Mesendoderm (in vitro differentiated cells): ENCODE results near the gene COX20.

Experiments used
- DNase-seq: peaks from one replicate; pipeline ENCODE4 v3.0.0; 2013
- H2AK5ac ChIP-seq: 2 replicates; pipeline ENCODE4 v1.6.1; 2013; ENCODE audit warnings: low read length, inconsistent platforms
- H2BK120ac ChIP-seq: 2 replicates; pipeline ENCODE4 v1.6.1; 2013; ENCODE audit warnings: low read depth, mild to moderate bottlenecking, low read length, moderate library complexity, mixed read lengths
- H2BK15ac ChIP-seq: replicated peaks from 2 replicates; pipeline ENCODE4 v1.6.1; 2013; ENCODE audit warnings: low read depth, mild to moderate bottlenecking, moderate library complexity
- H2BK5ac ChIP-seq: 2 replicates; pipeline ENCODE4 v1.6.1; 2013; ENCODE audit warnings: low read length, inconsistent platforms
- H3K18ac ChIP-seq: 2 replicates; pipeline ENCODE4 v1.6.1; 2013; ENCODE audit warnings: mild to moderate bottlenecking, low read length, mixed read lengths
- H3K23ac ChIP-seq: one replicate; pipeline ENCODE4 v1.6.1; 2013; ENCODE audit warnings: low read length
- H3K27ac ChIP-seq: 2 replicates; pipeline ENCODE4 v1.5.1; 2013; ENCODE audit warnings: low read depth, mild to moderate bottlenecking, inconsistent platforms, low read length, moderate library complexity
- H3K27me3 ChIP-seq: 2 replicates; pipeline ENCODE4 v1.6.1; 2013; ENCODE audit warnings: low read length, control low read depth, mild to moderate bottlenecking, inconsistent platforms; ENCODE audit not compliant: insufficient read depth, poor library complexity
- H3K36me3 ChIP-seq: 2 replicates; pipeline ENCODE4 v1.6.1; 2013; ENCODE audit warnings: low read length, inconsistent platforms; ENCODE audit not compliant: control insufficient read depth, insufficient read depth
- H3K4ac ChIP-seq: one replicate; pipeline ENCODE4 v1.6.1; 2013; ENCODE audit warnings: low read depth, mild to moderate bottlenecking, low read length, moderate library complexity
- H3K4me1 ChIP-seq: 2 replicates; pipeline ENCODE4 v1.6.1; 2013; ENCODE audit warnings: low read depth, low read length, inconsistent platforms; ENCODE audit not compliant: control insufficient read depth
- H3K4me2 ChIP-seq: 2 replicates; pipeline ENCODE4 v1.6.1; 2013; ENCODE audit warnings: low read length
- H3K4me3 ChIP-seq: 2 replicates; pipeline ENCODE4 v1.5.1; 2013; ENCODE audit warnings: mild to moderate bottlenecking, low read length
- H3K56ac ChIP-seq: one replicate; pipeline ENCODE4 v1.6.1; 2013; ENCODE audit warnings: low read length
- H3K79me1 ChIP-seq: 2 replicates; pipeline ENCODE4 v1.6.1; 2013; ENCODE audit warnings: low read length, inconsistent platforms
- H3K79me2 ChIP-seq: 2 replicates; pipeline ENCODE4 v1.6.1; 2013; ENCODE audit warnings: mild to moderate bottlenecking, low read length; ENCODE audit not compliant: control insufficient read depth, insufficient read depth
- H3K9ac ChIP-seq: 2 replicates; pipeline ENCODE4 v1.6.1; 2013; ENCODE audit warnings: low read length, inconsistent platforms
- H4K5ac ChIP-seq: one replicate; pipeline ENCODE4 v1.6.1; 2013; ENCODE audit warnings: low read length
- H4K8ac ChIP-seq: one replicate; pipeline ENCODE4 v1.6.1; 2013; ENCODE audit warnings: low read depth, mild to moderate bottlenecking, control low read depth, low read length, moderate library complexity
- WGBS: extraction: QIAGEN DNeasy Blood & Tissue Kit; methylation state at CpG from one replicate; pipeline ENCODE4 v1.1.7; 2013; ENCODE audit warnings: low lambda C conversion rate, missing lambda C conversion rate; ENCODE audit not compliant: insufficient coverage; ENCODE audit errors: extremely low coverage; 5-methylcytosine and 5-hydroxymethylcytosine counted together

Gene COX20

DNA sequence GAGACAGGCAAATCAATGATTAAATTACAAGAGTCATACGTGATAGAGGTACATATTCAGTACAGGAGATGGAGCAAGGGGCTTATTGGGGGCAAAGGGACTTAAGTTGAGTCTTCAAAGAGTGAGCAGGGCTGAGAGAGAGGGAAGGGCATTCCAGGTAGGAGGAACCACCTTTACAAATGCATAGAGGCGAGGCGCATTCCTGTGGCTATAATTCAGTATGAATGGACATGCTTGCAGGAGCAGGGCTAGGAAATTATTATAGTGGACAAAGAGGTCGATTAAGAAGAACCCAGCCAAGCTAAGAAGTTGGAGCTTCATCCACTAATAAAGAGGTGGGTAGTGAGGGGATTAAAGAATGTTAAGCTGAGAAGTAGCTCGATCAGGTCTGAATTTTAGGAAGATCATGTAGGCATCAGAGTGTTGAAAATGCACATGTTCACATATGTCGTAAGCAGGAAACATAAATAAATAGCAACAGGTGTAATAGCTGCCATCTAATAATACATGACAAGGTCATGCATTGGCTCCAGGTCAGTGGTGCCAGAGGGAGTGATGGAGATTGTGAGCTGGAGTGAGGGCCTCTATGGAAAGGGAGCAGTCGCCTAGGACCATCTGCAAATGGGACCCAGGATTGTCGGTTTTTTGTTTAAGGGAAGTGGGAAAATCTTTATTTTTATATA is 40.9 kb downstream of the COX20 start:
- no peak overlapping the region for H3K9ac ChIP-seq
- no peak overlapping the region for H3K23ac ChIP-seq
- DNase-seq: no peak
- H3K56ac ChIP-seq: no peak overlapping the region
- H3K36me3 ChIP-seq: no peaks in the 10 kb centered on the region
- H3K79me1 ChIP-seq: no peaks in the 10 kb centered on the region
- H3K4me2 ChIP-seq: no peak overlapping the region
- H3K79me2 ChIP-seq: no peaks in the 10 kb centered on the region
- no peak overlapping the region for H4K5ac ChIP-seq
- H3K4ac ChIP-seq: no peak overlapping the region
- H2BK5ac ChIP-seq: no peak overlapping the region
- H3K18ac ChIP-seq: no peak overlapping the region
- no peak overlapping the region for H3K4me3 ChIP-seq
- WGBS: no CpG with 5 or more reads among the region's 8 CpGs
- H2BK15ac ChIP-seq: no peak overlapping the region
- no peak overlapping the region for H2AK5ac ChIP-seq
- H4K8ac ChIP-seq: no peak overlapping the region
- no peaks in the 10 kb centered on the region for H3K27me3 ChIP-seq
- H2BK120ac ChIP-seq: no peak overlapping the region
- no peak overlapping the region for H3K27ac ChIP-seq
- H3K4me1 ChIP-seq: no peaks in the 10 kb centered on the region

DNA sequence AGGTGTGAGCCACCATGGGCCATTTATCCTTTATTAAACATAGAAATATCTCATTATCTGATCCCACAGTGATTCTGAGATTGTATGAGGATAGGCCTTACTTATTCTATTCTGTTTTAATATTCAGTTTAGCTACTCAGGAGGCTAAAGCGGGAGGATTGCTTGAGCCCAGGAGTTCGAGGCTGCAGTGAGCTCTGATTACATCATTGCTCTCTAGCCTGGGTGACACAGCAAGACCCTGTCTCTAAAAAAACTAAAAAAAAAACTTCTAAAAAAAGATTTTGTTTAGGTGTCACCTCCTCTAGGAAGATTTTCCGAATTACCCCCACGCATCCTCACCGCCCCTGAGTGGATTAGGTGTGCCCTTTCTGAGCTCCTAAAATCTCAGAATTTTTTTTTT is 43.2 kb downstream of the COX20 start:
- Histone ChIP-seq H2BK15ac (no peak overlapping the region), H3K18ac (no peak overlapping the region), H3K27ac (no peak overlapping the region), H4K5ac (no peak overlapping the region), H2BK5ac (no peak overlapping the region), H3K4ac (no peak overlapping the region), H4K8ac (no peak overlapping the region), H3K23ac (no peak overlapping the region), H3K4me3 (no peak overlapping the region), H3K79me1 (no peaks in the 10 kb centered on the region), H2BK120ac (no peak overlapping the region), H3K56ac (no peak overlapping the region), H3K27me3 (no peaks in the 10 kb centered on the region), H3K4me1 (peaks cover 4% of the 10 kb centered on the region), H2AK5ac (no peak overlapping the region), H3K36me3 (no peaks in the 10 kb centered on the region), H3K79me2 (no peaks in the 10 kb centered on the region), H3K9ac (no peak overlapping the region), H3K4me2 (no peak overlapping the region)
- no peak for DNase-seq
- WGBS: no CpG with 5 or more reads among the region's 5 CpGs

DNA sequence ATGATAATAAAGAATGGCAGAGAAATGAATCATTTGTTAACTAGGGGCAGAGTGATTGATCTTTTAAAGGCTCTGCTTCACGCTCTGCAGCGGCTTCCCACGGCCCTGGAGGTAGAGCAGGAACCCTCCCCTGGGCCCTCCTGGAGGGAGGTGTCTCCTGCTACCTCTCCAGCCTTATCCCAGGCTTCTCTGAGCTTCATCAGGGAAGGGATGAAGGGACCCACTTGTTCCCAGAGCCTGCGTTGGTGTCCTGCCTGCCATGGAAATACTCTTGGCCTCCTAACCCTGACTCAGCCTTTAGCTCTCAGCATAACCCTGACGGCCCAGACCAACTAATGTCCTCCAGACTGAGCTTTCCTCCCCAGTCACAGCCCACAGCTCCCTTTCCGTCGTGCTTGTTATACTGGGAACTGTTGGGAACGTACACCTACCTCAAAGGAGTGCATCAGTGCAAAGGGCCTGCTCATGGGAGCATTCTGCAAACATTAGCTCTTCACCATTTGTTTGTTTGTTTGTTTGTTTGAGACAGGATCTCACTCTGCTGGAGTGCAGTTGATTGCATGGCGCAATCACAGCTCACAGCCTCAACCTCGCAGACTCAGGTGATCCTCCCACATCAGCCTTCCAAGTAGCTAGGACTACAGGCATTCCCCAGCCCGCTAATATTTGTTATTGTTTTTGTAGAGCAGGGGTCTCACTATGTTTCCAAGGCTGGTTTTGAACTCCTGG is 46.3 kb downstream of the COX20 start:
- no peak overlapping the region for H3K4ac ChIP-seq
- no peaks in the 10 kb centered on the region for H3K79me1 ChIP-seq
- no peak overlapping the region for H3K18ac ChIP-seq
- H4K5ac ChIP-seq: no peak overlapping the region
- H2BK120ac ChIP-seq: no peak overlapping the region
- H3K79me2 ChIP-seq: no peaks in the 10 kb centered on the region
- no peak overlapping the region for H3K4me2 ChIP-seq
- H3K27me3 ChIP-seq: no peaks in the 10 kb centered on the region
- no peak overlapping the region for H3K23ac ChIP-seq
- no peak overlapping the region for H4K8ac ChIP-seq
- H3K4me1 ChIP-seq: peaks cover 4% of the 10 kb centered on the region
- no peak overlapping the region for H2BK15ac ChIP-seq
- no peak overlapping the region for H3K4me3 ChIP-seq
- H3K9ac ChIP-seq: no peak overlapping the region
- peak overlapping the region; percentile 9 for H3K56ac ChIP-seq
- H2BK5ac ChIP-seq: no peak overlapping the region
- peak; percentile 30 for DNase-seq
- WGBS: no CpG with 5 or more reads among the region's 11 CpGs
- no peak overlapping the region for H3K27ac ChIP-seq
- H2AK5ac ChIP-seq: no peak overlapping the region
- H3K36me3 ChIP-seq: no peaks in the 10 kb centered on the region

DNA sequence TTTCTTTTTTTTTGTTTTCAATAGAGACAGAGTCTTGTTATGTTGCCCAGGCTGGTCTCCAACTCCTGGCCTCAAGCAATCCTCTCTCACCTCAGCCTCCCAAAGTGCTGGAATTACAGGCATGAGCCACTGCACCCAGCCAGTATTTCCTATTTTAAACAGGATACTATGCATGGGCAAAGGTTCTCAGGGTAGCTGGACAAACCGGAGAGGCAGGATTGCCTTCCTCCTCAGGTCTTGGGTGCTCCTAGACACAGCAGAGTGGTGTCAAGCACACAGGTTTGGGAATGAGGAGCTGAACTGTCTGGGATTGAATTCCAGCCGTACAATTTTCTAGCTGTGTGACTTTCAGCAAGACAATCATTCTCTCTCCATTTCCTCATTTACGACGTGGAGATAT is 51.8 kb downstream of the COX20 start:
- no peak overlapping the region for H2BK120ac ChIP-seq
- H3K4ac ChIP-seq: no peak overlapping the region
- H3K4me1 ChIP-seq: no peaks in the 10 kb centered on the region
- H3K4me3 ChIP-seq: no peak overlapping the region
- H3K36me3 ChIP-seq: no peaks in the 10 kb centered on the region
- no peak overlapping the region for H2BK15ac ChIP-seq
- H3K9ac ChIP-seq: no peak overlapping the region
- no peak overlapping the region for H3K18ac ChIP-seq
- no peak overlapping the region for H2BK5ac ChIP-seq
- H3K79me1 ChIP-seq: no peaks in the 10 kb centered on the region
- no peak overlapping the region for H3K4me2 ChIP-seq
- DNase-seq: no peak
- no peak overlapping the region for H3K27ac ChIP-seq
- no peak overlapping the region for H4K5ac ChIP-seq
- H2AK5ac ChIP-seq: no peak overlapping the region
- WGBS: no CpG with 5 or more reads among the region's 4 CpGs
- H3K23ac ChIP-seq: no peak overlapping the region
- no peak overlapping the region for H4K8ac ChIP-seq
- H3K56ac ChIP-seq: no peak overlapping the region
- H3K27me3 ChIP-seq: no peaks in the 10 kb centered on the region
- no peaks in the 10 kb centered on the region for H3K79me2 ChIP-seq

DNA sequence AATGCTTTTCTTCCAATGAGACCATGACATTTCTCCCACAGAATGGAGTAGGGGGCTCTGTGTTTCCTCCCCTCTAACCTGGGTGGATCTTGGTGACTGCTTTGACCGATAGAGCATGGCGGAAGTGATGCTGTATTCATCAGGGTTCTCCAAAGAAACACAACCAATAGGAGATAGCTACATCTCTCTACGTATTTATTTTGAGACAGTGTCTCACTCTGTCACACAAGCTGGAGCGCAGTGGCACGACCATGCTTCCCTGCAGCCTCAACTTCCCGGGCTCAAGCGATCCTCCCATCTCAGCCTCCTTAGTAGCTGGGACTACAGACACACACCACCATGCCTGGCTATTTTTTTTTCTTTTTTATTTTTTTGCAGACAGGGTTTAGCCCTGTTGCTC is 58.4 kb downstream of the COX20 start:
- Histone ChIP-seq H3K23ac (no peak overlapping the region), H3K4me1 (no peaks in the 10 kb centered on the region), H3K4ac (no peak overlapping the region), H3K4me2 (no peak overlapping the region), H3K18ac (no peak overlapping the region), H2AK5ac (no peak overlapping the region), H2BK15ac (no peak overlapping the region), H3K27me3 (no peaks in the 10 kb centered on the region), H3K9ac (no peak overlapping the region), H4K8ac (no peak overlapping the region), H3K79me1 (no peaks in the 10 kb centered on the region), H3K36me3 (no peaks in the 10 kb centered on the region), H3K4me3 (no peak overlapping the region), H3K27ac (no peak overlapping the region), H3K79me2 (no peaks in the 10 kb centered on the region), H2BK5ac (no peak overlapping the region), H3K56ac (no peak overlapping the region), H4K5ac (no peak overlapping the region), H2BK120ac (no peak overlapping the region)
- WGBS: no CpG with 5 or more reads among the region's 7 CpGs
- DNase-seq: no peak
